Measurements from ENCODE around the gene PPTC7.
"Not testable (repeated sequence)": the region's sequence is repeated elsewhere in the genome, so short reads cannot be mapped to it uniquely, and the experiment has no call there.

The PPTC7 gene

GRCh38 chr12:110583137-110584059, at the start of gene PPTC7:
PPTC7 (minus strand) TSS chr12:110583318; CDS start chr12:110583031, 287 bp downstream.
- DNase-seq: peak; percentile 85

- DNase-seq: no peak
Measured at GRCh38 chr12:110627500-110628195, 44.5 kb upstream of the PPTC7 start.

- DNase-seq: no peak
Measured at GRCh38 chr12:110622582-110622981, 39.5 kb upstream of the PPTC7 start.

GRCh38 chr12:110619534-110619953, 36.4 kb upstream of the PPTC7 start:
- DNase-seq: no peak

GRCh38 chr12:110616471-110617115, 33.5 kb upstream of the PPTC7 start:
- no peak for DNase-seq

- no peak for DNase-seq
Measured at GRCh38 chr12:110615171-110615570, 32.1 kb upstream of the PPTC7 start.

- DNase-seq: peak; percentile 89
Measured at GRCh38 chr12:110613771-110614684, 30.9 kb upstream of the PPTC7 start, which contains the start of gene TCTN1. TCTN1 (plus strand) TSS chr12:110614129; CDS start chr12:110614183, 54 bp downstream.

- no peak for DNase-seq
Measured at GRCh38 chr12:110613071-110613770, 30.1 kb upstream of the PPTC7 start.

GRCh38 chr12:110606253-110606611, 23.1 kb upstream of the PPTC7 start:
- DNase-seq: no peak

GRCh38 chr12:110602085-110602814, 19.1 kb upstream of the PPTC7 start:
- DNase-seq: not testable (repeated sequence)

GRCh38 chr12:110600254-110600653, 17.1 kb upstream of the PPTC7 start:
- no peak for DNase-seq

- DNase-seq: no peak
Measured at GRCh38 chr12:110599334-110599733, 16.2 kb upstream of the PPTC7 start.

GRCh38 chr12:110597885-110598284, 14.8 kb upstream of the PPTC7 start:
- DNase-seq: no peak

- not testable (repeated sequence) for DNase-seq
Measured at GRCh38 chr12:110592919-110593318, 9.8 kb upstream of the PPTC7 start.

GRCh38 chr12:110592078-110592477, 9.0 kb upstream of the PPTC7 start:
- DNase-seq: no peak

GRCh38 chr12:110591451-110592051, 8.4 kb upstream of the PPTC7 start:
- no peak for DNase-seq

GRCh38 chr12:110590806-110591326, 7.7 kb upstream of the PPTC7 start:
- DNase-seq: no peak

- DNase-seq: no peak
Measured at GRCh38 chr12:110590059-110590458, 6.9 kb upstream of the PPTC7 start.

- not testable (repeated sequence) for DNase-seq
Measured at GRCh38 chr12:110587102-110587501, 4.0 kb upstream of the PPTC7 start.

GRCh38 chr12:110585231-110585799, 2.2 kb upstream of the PPTC7 start:
- no peak for DNase-seq
